HL-60 (cell line): ENCODE measurements around the gene TBC1D24.

Experiments
- DNase-seq, 2 experiments: peaks; one replicate each; pipeline ENCODE4 v3.0.0-alpha.2; 2010 to 2020; ENCODE audit warnings: low read depth in 1 of 2, low spot score in 1 of 2
- H3K27ac ChIP-seq: fragments of 250-450 bp; sonication (Bioruptor Pico); replicated peaks from 2 replicates; pipeline ENCODE4 v1.5.1; 2020; ENCODE audit warnings: mild to moderate bottlenecking, moderate library complexity
- H3K27me3 ChIP-seq: fragments of 250-450 bp; sonication (Bioruptor Pico); 2 replicates; pipeline ENCODE4 v1.5.1; 2021; ENCODE audit warnings: mild to moderate bottlenecking, moderate library complexity; ENCODE audit not compliant: insufficient read depth, poor library complexity, severe bottlenecking
- H3K4me3 ChIP-seq: replicated peaks from 2 replicates; pipeline ENCODE4 v1.5.1; 2011; ENCODE audit warnings: mild to moderate bottlenecking, control low read depth, low read length; ENCODE audit not compliant: insufficient read depth
- CTCF ChIP-seq: IDR thresholded peaks from one replicate; pipeline ENCODE4 v1.5.1; 2011; ENCODE audit warnings: low read length, control low read depth, inconsistent platforms; ENCODE audit not compliant: insufficient read depth
- GABPA ChIP-seq: IDR thresholded peaks from 2 replicates; pipeline ENCODE4 v1.6.1; 2012; ENCODE audit warnings: low read depth
- POLR2AphosphoS5 ChIP-seq: IDR thresholded peaks from 2 replicates; pipeline ENCODE4 v1.6.1; 2012; ENCODE audit warnings: low read depth
- SPI1 ChIP-seq: IDR thresholded peaks from 2 replicates; pipeline ENCODE4 v1.6.1; 2012; ENCODE audit warnings: low read depth, mild to moderate bottlenecking, borderline replicate concordance
- TF ChIP-seq, protein P1 (sequence below): IDR thresholded peaks from 2 replicates; pipeline ENCODE4 v1.6.1; 2012; ENCODE audit warnings: low read depth; ENCODE audit not compliant: insufficient replicate concordance

TBC1D24 gene

GRCh38 chr16:2512735-2513404 lies 37.9 kb downstream of the TBC1D24 start:
- Histone ChIP-seq H3K27ac (peak overlapping the region; percentile 97), H3K4me3 (peak overlapping the region; percentile 24; the same call in 1 of the 2 replicates), H3K27me3 (no peaks in the 10 kb centered on the region)
- TF ChIP-seq, protein P1, sequence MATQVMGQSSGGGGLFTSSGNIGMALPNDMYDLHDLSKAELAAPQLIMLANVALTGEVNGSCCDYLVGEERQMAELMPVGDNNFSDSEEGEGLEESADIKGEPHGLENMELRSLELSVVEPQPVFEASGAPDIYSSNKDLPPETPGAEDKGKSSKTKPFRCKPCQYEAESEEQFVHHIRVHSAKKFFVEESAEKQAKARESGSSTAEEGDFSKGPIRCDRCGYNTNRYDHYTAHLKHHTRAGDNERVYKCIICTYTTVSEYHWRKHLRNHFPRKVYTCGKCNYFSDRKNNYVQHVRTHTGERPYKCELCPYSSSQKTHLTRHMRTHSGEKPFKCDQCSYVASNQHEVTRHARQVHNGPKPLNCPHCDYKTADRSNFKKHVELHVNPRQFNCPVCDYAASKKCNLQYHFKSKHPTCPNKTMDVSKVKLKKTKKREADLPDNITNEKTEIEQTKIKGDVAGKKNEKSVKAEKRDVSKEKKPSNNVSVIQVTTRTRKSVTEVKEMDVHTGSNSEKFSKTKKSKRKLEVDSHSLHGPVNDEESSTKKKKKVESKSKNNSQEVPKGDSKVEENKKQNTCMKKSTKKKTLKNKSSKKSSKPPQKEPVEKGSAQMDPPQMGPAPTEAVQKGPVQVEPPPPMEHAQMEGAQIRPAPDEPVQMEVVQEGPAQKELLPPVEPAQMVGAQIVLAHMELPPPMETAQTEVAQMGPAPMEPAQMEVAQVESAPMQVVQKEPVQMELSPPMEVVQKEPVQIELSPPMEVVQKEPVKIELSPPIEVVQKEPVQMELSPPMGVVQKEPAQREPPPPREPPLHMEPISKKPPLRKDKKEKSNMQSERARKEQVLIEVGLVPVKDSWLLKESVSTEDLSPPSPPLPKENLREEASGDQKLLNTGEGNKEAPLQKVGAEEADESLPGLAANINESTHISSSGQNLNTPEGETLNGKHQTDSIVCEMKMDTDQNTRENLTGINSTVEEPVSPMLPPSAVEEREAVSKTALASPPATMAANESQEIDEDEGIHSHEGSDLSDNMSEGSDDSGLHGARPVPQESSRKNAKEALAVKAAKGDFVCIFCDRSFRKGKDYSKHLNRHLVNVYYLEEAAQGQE: no peak
- no peak for TF ChIP-seq SPI1
- TF ChIP-seq POLR2AphosphoS5: no peak
- no peak for DNase-seq

GRCh38 chr16:2513405-2514332 lies 38.7 kb downstream of the TBC1D24 start, which contains the start of gene ATP6V0C:
Gene ATP6V0C, plus strand, starts transcription at chr16:2513952. Its CDS starts 152 bp downstream, at chr16:2514104.
- DNase-seq: peak; percentile 84 to 89
- TF ChIP-seq CTCF (no peak), POLR2AphosphoS5 (peak; percentile 94)
- TF ChIP-seq, protein P1: peak; percentile 65
- H3K27ac ChIP-seq: peak within 1 kb of the TSS; percentile 97
- no peaks in the 10 kb centered on the region for H3K27me3 ChIP-seq
- peak within 1 kb of the TSS; percentile 86 for H3K4me3 ChIP-seq

DNA sequence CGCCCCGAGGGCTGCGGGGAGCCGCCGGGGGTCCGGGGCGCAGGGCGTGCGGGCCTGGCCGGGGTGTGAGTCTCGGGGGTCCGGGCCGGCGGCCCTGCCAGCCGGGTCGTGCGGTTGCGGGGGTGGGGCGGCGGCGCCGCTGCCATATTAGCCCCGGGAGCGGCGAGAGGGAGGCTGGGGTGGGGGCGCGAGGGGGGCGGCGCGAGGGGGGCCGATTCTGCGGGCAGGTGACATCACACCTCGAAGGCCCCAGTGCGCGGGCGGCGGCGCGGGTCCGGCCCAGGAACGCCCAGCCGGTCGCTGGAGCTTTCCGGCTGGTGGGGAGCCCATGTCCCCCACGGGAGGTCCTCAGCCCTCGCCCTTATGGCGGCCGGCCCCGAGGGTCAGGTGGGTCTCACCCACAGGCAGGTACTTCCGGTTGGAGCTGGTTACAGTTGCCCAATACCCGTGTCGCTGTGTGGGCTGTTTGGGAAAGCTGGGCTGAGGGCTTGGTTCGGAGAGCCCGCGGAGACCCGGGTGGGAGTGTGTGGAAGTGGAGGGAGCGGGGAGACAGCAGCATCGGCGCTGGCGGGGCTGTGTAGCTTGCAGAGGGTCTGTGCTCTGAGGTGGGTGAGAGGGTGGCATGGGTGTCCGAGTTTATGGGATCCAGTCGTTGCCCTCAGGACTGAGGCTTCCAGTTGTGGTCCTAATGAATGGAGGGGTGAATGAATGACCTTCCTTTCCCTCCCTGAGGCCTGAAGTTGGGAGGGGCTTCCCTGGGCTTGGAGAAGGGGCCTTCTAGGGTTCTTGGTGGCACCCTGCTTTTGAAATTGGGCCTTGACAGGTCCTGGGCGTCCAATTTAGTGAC lies 39.6 kb downstream of the TBC1D24 start:
- peak in 1 of 2 experiments; percentile 30 for DNase-seq
- peak overlapping the region; percentile 86 for H3K4me3 ChIP-seq
- H3K27me3 ChIP-seq: no peaks in the 10 kb centered on the region
- H3K27ac ChIP-seq: peak overlapping the region; percentile 97
- no peak for TF ChIP-seq SPI1
- TF ChIP-seq, protein P1: no peak
- no peak for TF ChIP-seq POLR2AphosphoS5
- TF ChIP-seq CTCF: no peak
- no peak for TF ChIP-seq GABPA
